A549 (cell line): ENCODE results near the gene UIMC1. TPM values are rescaled to one million over a fixed set of nuclear protein-coding genes. Genes with fewer than 3 reads are reported as not detected.

Experiments
- ATAC-seq, 2 experiments: fragments of 200-7000 bp in 1 of 2; fragments of >200 bp in 1 of 2; cut with Nextera tagmentation in 1 of 2; cut with Tn5 transposase in 1 of 2; 3 replicates each; pipeline versions ENCODE4 v1.8.0 to v1.9.1; 2018 to 2020; ENCODE audit warnings: mild to moderate bottlenecking in 1 of 2, moderate library complexity in 1 of 2
- CTCF ChIA-PET: fragments of 300-600 bp; sonication (Branson Sonifier 250); formaldehyde crosslinking; extraction: SDS; loops from one replicate; lab custom pipeline; 2021; ENCODE audit warnings: antibody characterized with exemption, inconsistent platforms; lab: Yijun Ruan, JAX
- POLR2A ChIA-PET: fragments of 350-600 bp; formaldehyde crosslinking; extraction: SDS; loops from one replicate; lab custom pipeline; 2021; ENCODE audit warnings: antibody characterized with exemption, inconsistent platforms; lab: Yijun Ruan, JAX
- DNase-seq, 2 experiments: peaks; one replicate each; pipeline versions ENCODE4 v3.0.0 to v3.0.0-alpha.2; 2011 to 2016; ENCODE audit warnings: low read depth in 1 of 2, low spot score in 1 of 2
- FAIRE-seq: peaks from 2 replicates; lab custom pipeline; 2011; peaks lifted over from hg19 to GRCh38; lab: Jason Lieb, UNC
- H3K27ac ChIP-seq, 2 experiments: fragments of >200 bp; sonication (Bioruptor Twin); formaldehyde crosslinking; 3 replicates each; pipeline ENCODE4 v1.5.1; 2016 to 2017
- H3K4me1 ChIP-seq: fragments of >200 bp; sonication (Bioruptor Twin); formaldehyde crosslinking; 3 replicates; pipeline ENCODE4 v1.6.1; 2016
- H3K4me2 ChIP-seq: fragments of >200 bp; sonication (Bioruptor Twin); formaldehyde crosslinking; 3 replicates; pipeline ENCODE4 v1.6.1; 2016
- H3K4me3 ChIP-seq: fragments of >200 bp; sonication (Bioruptor Twin); formaldehyde crosslinking; 3 replicates; pipeline ENCODE4 v1.5.1; 2016
- H3K9me3 ChIP-seq: fragments of >200 bp; sonication (Bioruptor Twin); formaldehyde crosslinking; 3 replicates; pipeline ENCODE4 v1.6.1; 2016
- CBX8 ChIP-seq: fragments of 200-600 bp; sonication (generic); IDR thresholded peaks from 2 replicates; pipeline ENCODE4 v1.6.1; 2016
- CHD4 ChIP-seq: fragments of 200-600 bp; sonication (generic); IDR thresholded peaks from 2 replicates; pipeline ENCODE4 v1.6.1; 2016; ENCODE audit warnings: antibody characterized with exemption, mild to moderate bottlenecking, borderline replicate concordance
- CTCF ChIP-seq: fragments of >200 bp; sonication (Bioruptor Twin); formaldehyde crosslinking; IDR thresholded peaks from 3 replicates; pipeline ENCODE4 v1.5.1; 2016
- ESRRA ChIP-seq: fragments of 150-350 bp; IDR thresholded peaks from 2 replicates; pipeline ENCODE4 v1.6.1; 2014; ENCODE audit warnings: mild to moderate bottlenecking, low read length, borderline replicate concordance
- FOXS1 ChIP-seq: fragments of 250-450 bp; sonication (Bioruptor Pico); IDR thresholded peaks from 2 replicates; pipeline ENCODE4 v1.5.0; 2020; ENCODE audit warnings: mild to moderate bottlenecking, moderate library complexity
- HOXA7 ChIP-seq: fragments of 250-450 bp; sonication (Bioruptor Pico); IDR thresholded peaks from 2 replicates; pipeline ENCODE4 v1.5.0; 2020; ENCODE audit warnings: mild to moderate bottlenecking, moderate library complexity
- JUNB ChIP-seq: fragments of >200 bp; sonication (Bioruptor Twin); formaldehyde crosslinking; IDR thresholded peaks from 2 replicates; pipeline ENCODE4 v1.6.1; 2016
- KDM5A ChIP-seq: fragments of 200-600 bp; sonication (generic); IDR thresholded peaks from 2 replicates; pipeline ENCODE4 v1.6.1; 2016; ENCODE audit warnings: antibody characterized with exemption, mild to moderate bottlenecking
- MAFK ChIP-seq: fragments of 450-650 bp; IDR thresholded peaks from 2 replicates; pipeline ENCODE4 v1.6.1; 2014; ENCODE audit not compliant: partially characterized antibody
- NR3C1 ChIP-seq: fragments of >200 bp; sonication (Bioruptor Twin); formaldehyde crosslinking; IDR thresholded peaks from 3 replicates; pipeline ENCODE4 v1.6.1; 2017
- RAD21 ChIP-seq, 2 experiments: fragments of >200 bp in 1 of 2; sonication (Bioruptor Twin) in 1 of 2; formaldehyde crosslinking in 1 of 2; IDR thresholded peaks in 1 of 2; conservative IDR thresholded peaks in 1 of 2; 2 replicates in 1 of 2; 3 replicates in 1 of 2; pipeline ENCODE4 v1.6.1; 2012 to 2018; ENCODE audit warnings: inconsistent platforms in 1 of 2
- REST ChIP-seq: fragments of 200-600 bp; sonication (generic); IDR thresholded peaks from 2 replicates; pipeline ENCODE4 v1.6.1; 2016; ENCODE audit warnings: antibody characterized with exemption, mild to moderate bottlenecking, moderate library complexity
- RFX5 ChIP-seq: fragments of 450-650 bp; IDR thresholded peaks from 2 replicates; pipeline ENCODE4 v1.7.1; 2014; ENCODE audit warnings: antibody characterized with exemption, mild to moderate bottlenecking, moderate library complexity
- SMC3 ChIP-seq: fragments of >200 bp; sonication (Bioruptor Twin); formaldehyde crosslinking; IDR thresholded peaks from 3 replicates; pipeline ENCODE4 v1.6.1; 2018; ENCODE audit warnings: inconsistent platforms
- USF2 ChIP-seq: fragments of 450-650 bp; IDR thresholded peaks from 2 replicates; pipeline ENCODE4 v1.6.1; 2014; ENCODE audit warnings: antibody characterized with exemption
- ZSCAN20 ChIP-seq: fragments of 250-450 bp; sonication (Bioruptor Pico); IDR thresholded peaks from 2 replicates; pipeline ENCODE4 v1.8.0; 2022; ENCODE audit warnings: mild to moderate bottlenecking, moderate library complexity
- WGBS: methylation state at CpG from one replicate; pipeline ENCODE4 v1.1.6; 2017; ENCODE audit errors: missing lambda C conversion rate; 5-methylcytosine and 5-hydroxymethylcytosine counted together
- polyA plus RNA-seq, 4 experiments: library from polyadenylated mRNA; depleted of rRNA in 3 of 4; stranded (reverse); fragments of >200 nt; fragmentation: RNase III in 1 of 4; extraction: RNeasy Plus Mini Kit Qiagen cat#74134 plus additional on column Dnase treatment in 1 of 4; gene quantifications; 2 replicates in 3 of 4; 3 replicates in 1 of 4; pipeline ENCODE4 v1.2.3, GENCODE V29; 2011 to 2017
- TF ChIP-seq, protein P1 (sequence below): fragments of >200 bp; sonication (Bioruptor Twin); formaldehyde crosslinking; IDR thresholded peaks from 2 replicates; pipeline ENCODE4 v1.6.1; 2016
- TF ChIP-seq, protein P2 (sequence below): fragments of >200 bp; sonication (Bioruptor Twin); formaldehyde crosslinking; IDR thresholded peaks from 3 replicates; pipeline ENCODE4 v1.6.1; 2016
- TF ChIP-seq, protein P3 (sequence below): IDR thresholded peaks from 2 replicates; pipeline ENCODE4 v1.6.1; 2012

The UIMC1 gene
- polyA plus RNA-seq, 2 of the 4 experiments (the other 2 are of a cell fraction), result 47.8 to 52.5 TPM

- Histone ChIP-seq H3K4me3 (no peak overlapping the region), H3K4me1 (no peaks in the 10 kb centered on the region), H3K4me2 (no peak overlapping the region), H3K27ac (no peak overlapping the region), H3K9me3 (no peaks in the 10 kb centered on the region)
- CTCF ChIA-PET, result interaction anchor here (0.9 to 1.0 kb wide), 2 partner anchors 230 to 234 kb away, joined by 3 read pairs; no protein-coding TSS in a partner anchor
- no peak for ATAC-seq
- FAIRE-seq, result no peak
- POLR2A ChIA-PET, result no interaction called here
- TF ChIP-seq HOXA7, result no peak
- TF ChIP-seq CHD4, result no peak
- TF ChIP-seq FOXS1, result no peak
- WGBS, result 52% methylated on average over 3 of the region's 3 CpGs
- DNase-seq, result no peak
Measured at GRCh38 chr5:176892663-176893062, 113.9 kb downstream of the UIMC1 start.

- ChIA-PET CTCF (interaction anchor here (1.3 kb wide), 1 partner anchor 8 kb away, joined by 5 read pairs; the partner anchor contains the start of gene HK3), POLR2A (no interaction called here)
- H3K4me2 ChIP-seq, result no peak overlapping the region
- WGBS, result 50% methylated on average over 9 of the region's 9 CpGs
- no peak overlapping the region for H3K27ac ChIP-seq
- no peak overlapping the region for H3K4me3 ChIP-seq
- H3K4me1 ChIP-seq, result no peaks in the 10 kb centered on the region
- ATAC-seq, result no peak
- no peak for TF ChIP-seq REST
- no peak for TF ChIP-seq RFX5
- no peak for TF ChIP-seq SMC3
- TF ChIP-seq ESRRA, result no peak
- TF ChIP-seq, protein P1, sequence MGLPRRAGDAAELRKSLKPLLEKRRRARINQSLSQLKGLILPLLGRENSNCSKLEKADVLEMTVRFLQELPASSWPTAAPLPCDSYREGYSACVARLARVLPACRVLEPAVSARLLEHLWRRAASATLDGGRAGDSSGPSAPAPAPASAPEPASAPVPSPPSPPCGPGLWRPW, result no peak
- TF ChIP-seq JUNB, result no peak
- TF ChIP-seq CTCF, result no peak
- no peak for TF ChIP-seq USF2
- TF ChIP-seq RAD21 (conservative IDR thresholded peaks at IDR 0.05 in 1 of 2, IDR thresholded peaks at IDR 0.05 in 1 of 2), result no peak
- TF ChIP-seq ZSCAN20 (CRISPR knock-in tag), result no peak
- TF ChIP-seq, protein P2, sequence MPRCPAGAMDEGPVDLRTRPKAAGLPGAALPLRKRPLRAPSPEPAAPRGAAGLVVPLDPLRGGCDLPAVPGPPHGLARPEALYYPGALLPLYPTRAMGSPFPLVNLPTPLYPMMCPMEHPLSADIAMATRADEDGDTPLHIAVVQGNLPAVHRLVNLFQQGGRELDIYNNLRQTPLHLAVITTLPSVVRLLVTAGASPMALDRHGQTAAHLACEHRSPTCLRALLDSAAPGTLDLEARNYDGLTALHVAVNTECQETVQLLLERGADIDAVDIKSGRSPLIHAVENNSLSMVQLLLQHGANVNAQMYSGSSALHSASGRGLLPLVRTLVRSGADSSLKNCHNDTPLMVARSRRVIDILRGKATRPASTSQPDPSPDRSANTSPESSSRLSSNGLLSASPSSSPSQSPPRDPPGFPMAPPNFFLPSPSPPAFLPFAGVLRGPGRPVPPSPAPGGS, result no peak
- no peak for TF ChIP-seq MAFK
- no peak for TF ChIP-seq KDM5A
- no peak for TF ChIP-seq CHD4
- TF ChIP-seq, protein P3, sequence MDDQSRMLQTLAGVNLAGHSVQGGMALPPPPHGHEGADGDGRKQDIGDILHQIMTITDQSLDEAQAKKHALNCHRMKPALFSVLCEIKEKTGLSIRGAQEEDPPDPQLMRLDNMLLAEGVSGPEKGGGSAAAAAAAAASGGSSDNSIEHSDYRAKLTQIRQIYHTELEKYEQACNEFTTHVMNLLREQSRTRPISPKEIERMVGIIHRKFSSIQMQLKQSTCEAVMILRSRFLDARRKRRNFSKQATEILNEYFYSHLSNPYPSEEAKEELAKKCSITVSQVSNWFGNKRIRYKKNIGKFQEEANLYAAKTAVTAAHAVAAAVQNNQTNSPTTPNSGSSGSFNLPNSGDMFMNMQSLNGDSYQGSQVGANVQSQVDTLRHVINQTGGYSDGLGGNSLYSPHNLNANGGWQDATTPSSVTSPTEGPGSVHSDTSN, result no peak
- no peak for TF ChIP-seq NR3C1
- no peak for TF ChIP-seq CBX8
- no peak for FAIRE-seq
- no peaks in the 10 kb centered on the region for H3K9me3 ChIP-seq
- no peak for DNase-seq
Measured at GRCh38 chr5:176891331-176891958, 115.1 kb downstream of the UIMC1 start.
